Endothelial cell of umbilical vein (primary cell): ENCODE data around the gene ERBB4. TPM values are rescaled to one million over a fixed set of nuclear protein-coding genes. Genes with fewer than 3 reads are reported as not detected.

ENCODE experiments used
- BruUV-seq: library from RNA; stranded (reverse); fragments of 400-500 nt; replicated peaks from 2 replicates; lab custom pipeline; 2021; lab: Mats Ljungman, UMichigan
- CTCF ChIA-PET: fragments of 300-600, 350-600 bp; sonication (Branson Sonifier 250); formaldehyde crosslinking; loops from one replicate; lab custom pipeline; 2021; ENCODE audit warnings: antibody characterized with exemption, inconsistent platforms; lab: Charles Lee
- POLR2A ChIA-PET: fragments of 300-600, 350-600 bp; sonication (Branson Sonifier 250); formaldehyde crosslinking; loops from one replicate; lab custom pipeline; 2021; ENCODE audit warnings: antibody characterized with exemption, inconsistent platforms; lab: Charles Lee
- DNase-seq: peaks from one replicate; pipeline ENCODE4 v3.0.0-alpha.2; 2011; ENCODE audit warnings: low read depth, low spot score
- FAIRE-seq: peaks from 2 replicates; lab custom pipeline; 2011; peaks lifted over from hg19 to GRCh38; lab: Jason Lieb, UNC
- H2AFZ ChIP-seq: 2 replicates; pipeline ENCODE4 v1.6.0; 2012; ENCODE audit warnings: low read depth, low read length, control low read depth, inconsistent platforms
- H3K27ac ChIP-seq: 2 replicates; pipeline ENCODE4 v1.5.1; 2011; ENCODE audit warnings: low read depth, mild to moderate bottlenecking, control low read depth, low read length, moderate library complexity; ENCODE audit not compliant: insufficient read depth
- H3K27me3 ChIP-seq, 2 experiments: 2 replicates each; pipeline versions ENCODE4 v1.6.0 to v1.6.1; 2011; ENCODE audit warnings: low read length in 2 of 2, mixed read lengths in 1 of 2; ENCODE audit not compliant: control insufficient read depth in 2 of 2, insufficient read depth in 2 of 2
- H3K36me3 ChIP-seq, 2 experiments: 2 replicates in 1 of 2; 3 replicates in 1 of 2; pipeline ENCODE4 v1.5.1; 2011; ENCODE audit warnings: low read length in 2 of 2, mild to moderate bottlenecking in 1 of 2, moderate library complexity in 1 of 2; ENCODE audit not compliant: control insufficient read depth in 2 of 2, insufficient read depth in 2 of 2; ENCODE audit errors: extremely low read depth in 1 of 2
- H3K4me1 ChIP-seq: 3 replicates; pipeline ENCODE4 v1.5.1; 2011; ENCODE audit warnings: mild to moderate bottlenecking, low read length; ENCODE audit not compliant: control insufficient read depth, insufficient read depth; ENCODE audit errors: extremely low read depth
- H3K4me2 ChIP-seq: 2 replicates; pipeline ENCODE4 v1.6.1; 2011; ENCODE audit warnings: low read length, control low read depth, mixed read lengths; ENCODE audit not compliant: insufficient read depth
- H3K4me3 ChIP-seq, 3 experiments: fragments of 200-600 bp in 1 of 3; sonication (generic), shearing (Covaris generic) in 1 of 3; replicated peaks in 1 of 3; 2 replicates each; pipeline ENCODE4 v1.5.1; 2011 to 2016; ENCODE audit warnings: control low read depth in 3 of 3, low read length in 3 of 3, mild to moderate bottlenecking in 2 of 3, inconsistent platforms in 1 of 3, low read depth in 1 of 3, moderate library complexity in 1 of 3; ENCODE audit not compliant: insufficient read depth in 1 of 3
- H3K79me2 ChIP-seq: 2 replicates; pipeline ENCODE4 v1.6.0; 2012; ENCODE audit warnings: low read length, inconsistent platforms; ENCODE audit not compliant: control insufficient read depth, insufficient read depth
- H3K9ac ChIP-seq: replicated peaks from 2 replicates; pipeline ENCODE3; 2011; ENCODE audit warnings: low read length, control low read depth; ENCODE audit not compliant: insufficient read depth; ENCODE audit errors: extremely low read depth
- H3K9me1 ChIP-seq: replicated peaks from 3 replicates; pipeline ENCODE4 v1.6.0; 2011; ENCODE audit warnings: mild to moderate bottlenecking, low read length; ENCODE audit not compliant: control insufficient read depth, insufficient read depth; ENCODE audit errors: extremely low read depth
- H3K9me3 ChIP-seq: replicated peaks from 2 replicates; pipeline ENCODE4 v1.5.1; 2012; ENCODE audit warnings: low read length, inconsistent platforms; ENCODE audit not compliant: control insufficient read depth, insufficient read depth
- H4K20me1 ChIP-seq: replicated peaks from 2 replicates; pipeline ENCODE3; 2011; ENCODE audit warnings: mild to moderate bottlenecking, low read length; ENCODE audit not compliant: control insufficient read depth, insufficient read depth; ENCODE audit errors: extremely low read depth
- CTCF ChIP-seq, 2 donors: IDR thresholded peaks; 1 replicate in 1 of 2; 2 replicates in 1 of 2; pipeline ENCODE4 v1.5.1; 2011; ENCODE audit warnings: low read length in 2 of 2, mild to moderate bottlenecking in 2 of 2, moderate library complexity in 2 of 2, control low read depth in 1 of 2, inconsistent platforms in 1 of 2, low read depth in 1 of 2; ENCODE audit not compliant: insufficient read depth in 1 of 2; ENCODE audit errors: extremely low read depth in 1 of 2
- EZH2 ChIP-seq: IDR thresholded peaks from 2 replicates; pipeline ENCODE4 v1.6.1; 2012; ENCODE audit warnings: borderline replicate concordance, low read depth, mild to moderate bottlenecking, moderate library complexity, low read length, inconsistent platforms; ENCODE audit not compliant: severe bottlenecking
- FOS ChIP-seq: IDR thresholded peaks from 2 replicates; pipeline ENCODE4 v1.6.1; 2011; ENCODE audit warnings: mild to moderate bottlenecking, low read length, moderate library complexity, borderline replicate concordance; ENCODE audit not compliant: insufficient read depth
- GATA2 ChIP-seq: IDR thresholded peaks from 2 replicates; pipeline ENCODE4 v1.7.0; 2011; ENCODE audit warnings: low read depth, mild to moderate bottlenecking, moderate library complexity, mixed read lengths, low read length; ENCODE audit not compliant: insufficient read length, insufficient read depth
- JUN ChIP-seq: IDR thresholded peaks from 2 replicates; pipeline ENCODE4 v1.6.1; 2011; ENCODE audit warnings: borderline replicate concordance, low read depth; ENCODE audit not compliant: insufficient read length, insufficient read depth
- MAX ChIP-seq: IDR thresholded peaks from 2 replicates; pipeline ENCODE4 v1.6.1; 2011; ENCODE audit not compliant: insufficient read depth, insufficient read length
- MYC ChIP-seq: IDR thresholded peaks from one replicate; pipeline ENCODE4 v1.6.1; 2011; ENCODE audit warnings: mild to moderate bottlenecking, low read depth, low read length
- POLR2A ChIP-seq: IDR thresholded peaks from 2 replicates; pipeline ENCODE4 v1.6.1; 2012; ENCODE audit warnings: low read depth, mild to moderate bottlenecking, control low read depth, low read length
- POLR2AphosphoS5 ChIP-seq: IDR thresholded peaks from 2 replicates; pipeline ENCODE4 v1.6.1; 2012; ENCODE audit warnings: low read depth, mild to moderate bottlenecking, control low read depth, low read length, moderate library complexity; ENCODE audit not compliant: insufficient read depth
- dilution Hi-C: fragments of 300-500 bp; cut with MboI; formaldehyde crosslinking; loops from one replicate; pipeline ENCODE4 v1.15.0; 2019; ENCODE audit warnings: low sequenced_read_pairs; ENCODE audit not compliant: extremely low pct_ligation_motif_present
- intact Hi-C: fragments of 100-400 bp; cut with micrococcal nuclease; formaldehyde crosslinking; loops from one replicate; pipeline ENCODE4 v1.10.0; 2022
- polyA plus RNA-seq, 4 experiments: library from polyadenylated mRNA; depleted of rRNA in 3 of 4; stranded (reverse) in 3 of 4; unstranded in 1 of 4; fragments of >200 nt; gene quantifications; 2 replicates each; pipeline versions ENCODE4 v1.2.1 to v1.2.3, GENCODE V29; 2011 to 2012; ENCODE audit warnings: missing spikeins in 1 of 4
- total RNA-seq: library from RNA; stranded (reverse); gene quantifications from 2 replicates; pipeline ENCODE4 v1.2.3, GENCODE V29; 2021

Gene ERBB4
- total and polyA plus RNA-seq, 2 donors (not counting 3 experiments of a cell fraction or from before 2014, with no cell fraction given): 0.01 to 0.27 TPM

- no peak overlapping the region for H3K27ac ChIP-seq
- CTCF ChIA-PET: no interaction called here
- no peaks in the 10 kb centered on the region for H3K4me1 ChIP-seq
- H3K9ac ChIP-seq: no peak overlapping the region
- no peaks in the 10 kb centered on the region for H3K36me3 ChIP-seq
- DNase-seq (no peak), FAIRE-seq (no peak)
- no peaks in the 10 kb centered on the region for H3K9me3 ChIP-seq
- TF ChIP-seq MAX (no peak), GATA2 (no peak), MYC (no peak), FOS (no peak), JUN (no peak), EZH2 (no peak), CTCF (IDR thresholded peaks at IDR 0.05; ENCODE audit: extremely low read depth in 1 of 2, insufficient read depth in 1 of 2, low read depth in 1 of 2, low read length in 2 of 2) (no peak), POLR2A (no peak), POLR2AphosphoS5 (no peak)
- H3K4me2 ChIP-seq: no peak overlapping the region
- no TSS peak for BruUV-seq
- H3K27me3 ChIP-seq: no peaks in the 10 kb centered on the region
- intact Hi-C loops (no loop called here), dilution Hi-C loops (no loop called here)
- no peaks in the 10 kb centered on the region for H3K79me2 ChIP-seq
- H4K20me1 ChIP-seq: no peaks in the 10 kb centered on the region
- H2AFZ ChIP-seq: no peak overlapping the region
- POLR2A ChIA-PET: no interaction called here
- no peaks in the 10 kb centered on the region for H3K9me1 ChIP-seq
- no peak overlapping the region for H3K4me3 ChIP-seq
These were observed 50.0 kb downstream of the ERBB4 start for GRCh38 chr2:212488611-212489010.
